Measurements from ENCODE around the gene KRTAP5-7.
"Not testable (repeated sequence)": the region's sequence is repeated elsewhere in the genome, so short reads cannot be mapped to it uniquely, and the experiment has no call there.

The KRTAP5-7 gene

DNA sequence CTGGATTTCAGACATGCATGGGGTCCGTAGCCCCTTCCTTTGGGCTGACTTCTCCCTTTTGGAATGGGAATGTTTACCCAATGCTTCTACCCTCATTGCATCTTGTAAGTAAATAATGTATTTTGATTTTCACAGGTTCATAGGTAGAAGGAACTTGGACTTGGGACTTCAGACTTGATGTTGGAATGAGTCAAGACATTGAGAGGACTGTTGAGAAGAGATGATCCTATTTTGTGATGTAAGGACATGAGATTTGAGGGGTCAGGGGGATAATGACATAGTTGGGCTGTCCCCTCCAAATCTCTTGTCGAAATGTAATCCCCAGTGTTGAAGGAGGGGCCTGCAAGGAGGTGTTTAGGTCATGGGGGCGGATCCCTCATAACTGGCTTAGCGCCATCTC, 37.4 kb downstream of the KRTAP5-7 start:
- DNase-seq: no peak

DNA sequence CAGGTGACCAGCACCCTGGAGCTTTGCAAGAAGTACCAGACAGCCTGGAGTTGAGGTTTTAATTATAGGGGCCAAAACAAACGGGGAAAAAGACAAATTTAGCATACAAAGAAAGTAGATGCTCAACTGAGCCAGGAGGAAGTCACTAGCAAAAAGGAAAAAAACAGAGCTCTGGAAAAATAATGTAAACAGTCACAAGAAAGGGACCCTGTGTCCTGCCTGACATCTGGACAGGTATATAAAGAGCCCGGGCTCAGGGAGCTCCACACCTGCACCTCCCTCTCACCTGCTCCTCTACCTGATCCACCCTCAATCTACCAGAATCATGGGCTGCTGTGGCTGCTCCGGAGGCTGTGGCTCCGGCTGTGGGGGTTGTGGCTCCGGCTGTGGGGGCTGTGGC, 38.2 kb downstream of the KRTAP5-7 start, which contains the start of gene KRTAP5-10:
TSS of gene KRTAP5-10 (plus strand) at position 301 of the 400 bp plus-strand sequence. CDS start at position 326, 25 bp downstream.
- DNase-seq: no peak

DNA sequence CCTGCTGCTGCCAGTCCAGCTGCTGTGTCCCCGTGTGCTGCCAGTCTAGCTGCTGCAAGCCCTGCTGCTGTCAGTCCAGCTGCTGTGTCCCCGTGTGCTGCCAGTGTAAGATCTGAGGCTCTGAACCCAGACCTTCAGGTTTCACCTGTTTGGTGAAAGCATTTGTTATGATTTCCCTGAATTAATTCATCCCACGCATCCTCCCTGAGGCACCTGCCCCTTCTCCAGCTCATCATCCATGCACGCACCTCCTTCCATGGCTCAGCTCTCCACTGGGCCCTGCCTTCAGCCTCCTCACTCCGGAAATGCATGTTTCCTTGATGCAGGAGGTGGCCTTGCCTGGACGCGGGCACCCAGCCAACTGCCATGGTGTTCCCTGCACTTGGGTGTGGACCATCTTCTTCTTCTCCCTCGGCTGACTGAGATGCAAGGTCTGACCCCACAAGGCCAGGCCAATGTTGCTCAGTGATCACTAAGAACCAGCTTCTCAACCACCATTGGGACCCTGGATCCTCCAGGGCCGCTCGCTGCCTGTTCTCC, 39.1 kb downstream of the KRTAP5-7 start:
- DNase-seq: no peak

DNA sequence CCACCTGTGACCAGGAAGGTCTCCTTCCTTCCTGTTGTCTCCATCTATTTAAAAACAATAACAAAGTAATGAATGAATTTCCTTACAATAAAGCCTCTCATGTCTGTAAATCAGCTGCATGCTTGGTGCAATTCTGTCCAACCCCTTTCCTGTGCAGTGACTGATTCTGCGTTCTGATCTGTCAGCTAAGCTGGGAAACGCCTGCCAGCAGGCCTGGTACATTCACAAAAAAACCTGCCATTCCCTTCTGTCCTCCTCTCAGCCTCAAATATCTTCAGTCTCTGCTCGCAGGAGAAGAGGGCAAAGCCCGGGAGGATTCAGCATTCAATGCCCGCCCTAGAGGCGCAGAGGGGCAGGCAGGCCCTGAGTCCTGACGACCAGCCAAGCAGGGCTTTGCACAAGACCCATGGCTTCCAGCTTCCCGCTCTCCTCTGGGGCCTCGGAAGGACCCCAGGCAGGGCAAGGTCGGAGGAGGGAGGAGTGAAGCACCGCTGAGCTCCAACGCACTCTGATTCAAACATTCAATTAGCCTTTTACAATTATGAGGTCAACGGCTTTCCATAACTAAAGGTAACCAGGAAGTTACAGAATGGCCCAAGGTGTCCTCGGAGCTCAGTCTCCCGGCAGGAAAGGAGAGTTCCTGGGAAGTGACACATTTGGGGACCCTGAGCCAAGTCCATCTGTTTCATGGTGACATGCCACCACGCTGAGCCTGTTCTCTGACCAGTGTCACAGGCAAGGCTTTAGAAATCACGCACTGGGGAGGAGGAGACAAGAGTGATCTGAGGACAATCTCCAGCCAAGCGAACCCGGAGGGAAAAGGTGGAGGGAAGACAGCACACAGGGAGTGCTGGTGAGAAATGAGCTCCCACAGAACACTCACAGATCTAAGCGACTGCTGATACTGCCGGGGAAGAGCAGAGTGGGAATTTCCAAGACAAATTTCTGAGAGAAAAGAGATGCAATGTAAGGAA, 39.8 kb downstream of the KRTAP5-7 start:
- DNase-seq: not testable (repeated sequence)

DNA sequence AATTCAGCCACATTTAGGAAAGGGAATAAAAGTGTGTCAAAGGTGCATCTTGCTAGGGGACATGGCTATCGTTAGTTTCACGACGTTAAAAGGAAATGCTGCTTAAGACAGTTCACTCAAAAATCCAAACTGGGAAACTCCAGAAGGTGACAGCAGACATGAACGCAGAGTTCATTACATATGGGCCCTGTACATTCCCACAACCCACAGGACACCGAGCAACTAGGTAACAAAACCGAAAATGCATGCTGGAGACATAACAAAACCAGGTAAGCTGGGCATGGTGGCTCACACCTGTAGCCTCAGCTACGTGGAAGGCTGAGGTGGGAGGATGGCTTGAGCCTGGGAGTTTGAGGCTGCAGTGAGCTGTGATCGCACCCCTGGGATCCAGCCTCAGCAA, 40.6 kb downstream of the KRTAP5-7 start:
- DNase-seq: not testable (repeated sequence)

DNA sequence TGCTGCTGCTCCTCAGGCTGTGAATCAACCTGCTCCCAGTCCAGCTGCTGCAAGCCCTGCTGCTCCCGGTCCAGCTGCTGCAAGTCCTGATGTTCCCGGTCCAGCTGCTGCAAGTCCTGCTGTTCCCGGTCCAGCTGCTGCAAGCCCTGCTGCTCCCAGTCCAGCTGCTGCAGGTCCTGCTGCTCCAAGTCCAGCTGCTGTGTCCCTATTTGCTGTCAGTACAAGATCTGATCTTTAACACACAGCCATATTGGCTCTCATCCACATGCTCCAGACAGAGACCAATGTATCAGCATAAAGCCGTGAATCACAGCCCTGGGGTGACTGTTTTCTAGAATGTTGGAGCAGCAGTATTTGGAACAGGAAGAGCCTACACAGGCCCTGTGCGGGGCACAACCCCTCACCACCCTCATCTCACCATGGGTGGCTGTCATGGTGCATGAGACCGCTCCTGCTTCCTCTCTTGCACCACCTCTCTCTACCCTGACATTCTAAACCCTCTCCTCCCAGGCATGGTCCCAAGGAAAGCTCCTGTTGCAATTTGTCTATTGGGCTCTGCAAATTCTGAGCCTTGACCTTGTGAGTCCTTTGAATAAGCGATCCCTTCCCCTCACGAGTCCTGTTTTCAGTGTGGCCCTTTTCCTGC, 41.8 kb downstream of the KRTAP5-7 start:
- DNase-seq: no peak

DNA sequence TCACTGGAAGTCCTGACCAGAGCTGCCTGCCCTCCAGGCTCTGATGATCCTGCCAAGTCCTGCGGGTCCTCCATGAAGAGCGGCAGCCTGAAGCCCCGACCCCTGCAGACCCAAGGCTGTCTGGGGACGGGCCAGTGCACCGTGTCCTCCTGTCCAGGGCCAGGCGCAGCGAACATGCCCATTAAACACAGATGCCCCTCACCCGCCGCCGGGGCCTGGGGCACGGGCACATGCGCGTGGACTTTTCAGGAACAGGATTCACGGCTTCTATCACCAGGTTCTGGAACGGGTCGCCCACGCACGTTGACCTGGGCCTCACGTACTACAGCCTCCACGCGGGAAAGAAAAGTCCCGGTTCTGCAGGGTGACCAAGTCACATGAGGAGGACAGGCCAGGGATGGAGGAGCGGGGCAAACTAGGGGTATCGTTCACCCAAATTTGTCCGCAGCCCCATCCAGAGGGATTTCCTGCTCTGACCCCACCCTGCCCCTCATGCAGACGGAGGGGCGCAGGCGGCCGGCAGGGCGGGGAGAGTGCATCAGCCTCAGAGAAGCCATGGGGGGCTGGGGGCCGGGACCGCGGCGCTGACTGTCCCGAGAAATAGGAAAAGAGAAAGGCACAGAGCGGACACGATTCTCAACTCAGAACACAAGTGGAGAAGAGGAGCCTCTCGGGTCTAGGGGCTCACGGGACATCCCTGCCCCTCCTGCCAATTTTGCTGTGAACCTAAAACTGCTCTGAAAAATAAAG, 44.2 kb downstream of the KRTAP5-7 start:
- DNase-seq: not testable (repeated sequence)

DNA sequence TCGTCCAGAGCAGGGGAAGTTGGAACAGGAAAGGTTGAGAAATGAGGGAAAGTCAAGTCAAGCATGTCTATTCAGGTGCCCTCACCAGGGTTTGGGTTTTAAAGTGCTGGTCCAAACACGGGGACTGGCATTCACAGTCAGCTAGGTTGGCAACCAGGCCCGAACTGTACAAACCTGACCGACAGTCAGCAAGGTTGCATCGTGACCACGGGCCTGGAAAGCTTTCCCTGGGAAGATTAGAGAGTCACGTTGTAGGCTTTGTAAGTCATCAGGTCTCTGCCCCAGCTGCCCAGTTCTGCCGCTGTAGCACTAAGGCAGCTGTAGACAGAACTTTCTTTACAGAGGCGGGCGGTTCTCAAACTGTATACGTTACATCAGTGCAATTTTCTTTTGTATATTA, 45.7 kb downstream of the KRTAP5-7 start:
- DNase-seq: no peak

DNA sequence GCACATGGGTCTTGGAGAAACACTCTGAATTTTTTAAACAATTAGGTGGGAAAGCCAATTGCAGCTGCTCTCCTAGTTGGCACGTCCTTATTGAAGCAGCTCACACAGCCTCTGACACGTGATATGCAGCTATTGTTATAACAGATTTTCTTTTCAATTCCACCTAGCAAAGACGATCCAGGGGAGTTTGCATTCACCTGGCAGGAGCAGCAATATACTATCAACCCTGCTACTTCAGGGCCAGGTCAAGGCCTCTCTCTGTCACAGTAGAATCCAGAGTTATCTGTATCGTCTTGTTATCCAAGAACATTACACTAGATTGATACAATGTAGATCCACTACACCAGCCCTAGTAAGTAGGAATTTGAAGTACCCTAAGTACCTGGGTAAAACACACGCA, 47.4 kb downstream of the KRTAP5-7 start:
- no peak for DNase-seq

DNA sequence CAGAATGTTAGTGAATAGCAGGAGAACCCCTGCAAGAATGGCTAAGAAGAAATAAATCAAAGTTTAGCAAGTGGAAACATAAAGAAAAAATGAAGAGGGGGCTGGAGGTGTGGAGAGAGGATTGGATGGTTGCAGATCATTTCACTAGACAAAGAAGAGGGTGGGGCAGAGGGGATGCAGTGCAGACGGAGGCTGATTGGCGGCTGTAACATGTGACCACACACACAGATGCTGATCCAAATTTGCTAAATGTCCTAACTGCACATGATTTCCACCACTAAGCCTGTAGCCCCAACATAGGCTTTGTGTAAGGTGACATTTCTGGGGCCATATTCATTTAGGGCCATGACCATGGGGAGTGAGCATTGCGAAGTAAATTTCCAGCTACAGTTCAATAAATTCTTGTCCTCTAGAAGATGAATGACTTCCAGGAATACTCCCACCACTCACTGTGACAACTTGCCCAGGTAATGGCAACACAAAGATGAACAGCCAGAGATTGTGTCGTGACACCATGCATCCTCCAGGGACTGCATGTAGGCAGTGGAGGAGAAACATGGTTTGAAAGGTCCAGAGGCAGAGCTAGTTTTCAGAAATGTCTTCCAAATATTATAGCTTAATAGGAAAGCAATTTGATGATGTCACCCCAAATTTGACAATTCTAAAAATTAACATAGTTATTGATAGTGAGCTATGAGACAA, 48.8 kb downstream of the KRTAP5-7 start:
- DNase-seq: no peak

DNA sequence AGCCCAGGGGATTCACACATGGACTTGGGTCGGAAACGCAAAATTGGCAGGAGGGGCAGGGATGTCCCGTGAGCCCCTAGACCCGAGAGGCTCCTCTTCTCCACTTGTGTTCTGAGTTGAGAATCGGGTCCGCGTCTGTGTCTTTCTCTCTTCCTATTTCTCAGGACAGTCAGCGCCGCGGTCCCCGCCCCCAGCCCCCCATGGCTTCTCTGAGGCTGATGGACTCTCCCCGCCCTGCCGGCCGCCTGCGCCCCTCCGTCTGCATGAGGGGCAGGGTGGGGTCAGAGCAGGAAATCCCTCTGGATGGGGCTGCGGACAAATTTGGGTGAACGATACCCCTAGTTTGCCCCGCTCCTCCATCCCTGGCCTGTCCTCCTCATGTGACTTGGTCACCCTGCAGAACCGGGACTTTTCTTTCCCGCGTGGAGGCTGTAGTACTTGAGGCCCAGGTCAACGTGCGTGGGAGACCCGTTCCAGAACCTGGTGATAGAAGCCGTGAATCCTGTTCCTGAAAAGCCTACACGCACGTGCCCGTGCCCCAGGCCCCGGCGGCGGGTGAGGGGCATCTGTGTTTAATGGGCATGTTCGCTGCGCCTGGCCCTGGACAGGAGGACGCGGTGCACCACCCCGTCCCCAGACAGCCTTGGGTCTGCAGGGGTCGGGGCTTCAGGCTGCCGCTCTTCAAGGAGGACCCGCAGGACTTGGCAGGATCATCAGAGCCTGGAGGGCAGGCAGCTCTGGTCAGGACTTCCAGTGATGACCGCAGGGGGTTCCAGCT, 49.8 kb downstream of the KRTAP5-7 start:
- DNase-seq: not testable (repeated sequence)

DNA sequence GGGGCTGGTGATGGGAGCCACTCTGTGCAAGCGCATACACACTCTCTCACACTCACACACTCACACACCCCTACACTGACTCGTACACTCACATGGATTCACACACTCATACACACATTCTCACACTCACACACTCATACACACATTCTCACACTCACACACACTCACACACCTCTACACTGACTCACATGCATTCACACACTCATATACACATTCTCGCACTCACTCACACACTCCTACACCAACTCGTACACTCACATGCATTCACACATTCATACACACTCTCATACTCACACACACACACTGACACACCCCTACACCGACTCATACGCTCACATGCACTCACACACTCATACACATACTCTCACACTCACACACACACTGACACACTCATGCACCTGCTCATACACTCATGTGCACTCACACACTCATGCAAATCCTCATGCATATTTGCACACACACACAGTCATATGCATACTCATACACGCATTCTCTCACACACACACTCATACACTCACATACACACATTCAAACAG, 50.5 kb downstream of the KRTAP5-7 start:
- DNase-seq: no peak
